Transverse colon (tissue), 4 donors: Measurements from ENCODE around the gene PLEKHA7.

Experiments
- EP300 ChIP-seq: sonication (generic); formaldehyde crosslinking; IDR thresholded peaks from one replicate; pipeline ENCODE4 v1.6.1; 2017; ENCODE audit warnings: antibody characterized with exemption, low read depth
- POLR2A ChIP-seq: fragments of 450-650 bp; IDR thresholded peaks from one replicate; pipeline ENCODE4 v1.6.1; 2016; ENCODE audit warnings: antibody characterized with exemption, mild to moderate bottlenecking, moderate library complexity
- POLR2AphosphoS5 ChIP-seq, 3 donors: sonication (generic); formaldehyde crosslinking; IDR thresholded peaks; one replicate each; pipeline ENCODE4 v1.6.1; 2016; ENCODE audit warnings: antibody characterized with exemption in 3 of 3
- TF ChIP-seq, protein P1 (sequence below), 5 experiments: fragments of 200-600 bp in 3 of 5; fragments of 450-650 bp in 2 of 5; sonication (generic) in 3 of 5; IDR thresholded peaks; 1 replicate in 2 of 5; 2 replicates in 3 of 5; pipeline ENCODE4 v1.5.1; 2016 to 2017; ENCODE audit warnings: antibody characterized with exemption in 5 of 5, inconsistent platforms in 3 of 5, mild to moderate bottlenecking in 2 of 5, moderate library complexity in 1 of 5

GRCh38 chr11:16784097-16784496, 230.1 kb downstream of the PLEKHA7 start:
- no peak for TF ChIP-seq POLR2A
- TF ChIP-seq, protein P1, sequence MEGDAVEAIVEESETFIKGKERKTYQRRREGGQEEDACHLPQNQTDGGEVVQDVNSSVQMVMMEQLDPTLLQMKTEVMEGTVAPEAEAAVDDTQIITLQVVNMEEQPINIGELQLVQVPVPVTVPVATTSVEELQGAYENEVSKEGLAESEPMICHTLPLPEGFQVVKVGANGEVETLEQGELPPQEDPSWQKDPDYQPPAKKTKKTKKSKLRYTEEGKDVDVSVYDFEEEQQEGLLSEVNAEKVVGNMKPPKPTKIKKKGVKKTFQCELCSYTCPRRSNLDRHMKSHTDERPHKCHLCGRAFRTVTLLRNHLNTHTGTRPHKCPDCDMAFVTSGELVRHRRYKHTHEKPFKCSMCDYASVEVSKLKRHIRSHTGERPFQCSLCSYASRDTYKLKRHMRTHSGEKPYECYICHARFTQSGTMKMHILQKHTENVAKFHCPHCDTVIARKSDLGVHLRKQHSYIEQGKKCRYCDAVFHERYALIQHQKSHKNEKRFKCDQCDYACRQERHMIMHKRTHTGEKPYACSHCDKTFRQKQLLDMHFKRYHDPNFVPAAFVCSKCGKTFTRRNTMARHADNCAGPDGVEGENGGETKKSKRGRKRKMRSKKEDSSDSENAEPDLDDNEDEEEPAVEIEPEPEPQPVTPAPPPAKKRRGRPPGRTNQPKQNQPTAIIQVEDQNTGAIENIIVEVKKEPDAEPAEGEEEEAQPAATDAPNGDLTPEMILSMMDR (IDR thresholded peaks at IDR 0.05): no peak
- no peak for TF ChIP-seq POLR2AphosphoS5 (IDR thresholded peaks at IDR 0.05)
- no peak for TF ChIP-seq EP300
